Measurements from ENCODE around the gene ZNF438. TPM values are rescaled to one million over a fixed set of nuclear protein-coding genes. Genes with fewer than 3 reads are reported as not detected.

ZNF438 gene
- total and polyA plus RNA-seq, 10 of the 15 experiments (the other 5 are each of a cell fraction or from before 2014, with no cell fraction given): 0.93 to 5.2 (median 1.9) TPM

DNA sequence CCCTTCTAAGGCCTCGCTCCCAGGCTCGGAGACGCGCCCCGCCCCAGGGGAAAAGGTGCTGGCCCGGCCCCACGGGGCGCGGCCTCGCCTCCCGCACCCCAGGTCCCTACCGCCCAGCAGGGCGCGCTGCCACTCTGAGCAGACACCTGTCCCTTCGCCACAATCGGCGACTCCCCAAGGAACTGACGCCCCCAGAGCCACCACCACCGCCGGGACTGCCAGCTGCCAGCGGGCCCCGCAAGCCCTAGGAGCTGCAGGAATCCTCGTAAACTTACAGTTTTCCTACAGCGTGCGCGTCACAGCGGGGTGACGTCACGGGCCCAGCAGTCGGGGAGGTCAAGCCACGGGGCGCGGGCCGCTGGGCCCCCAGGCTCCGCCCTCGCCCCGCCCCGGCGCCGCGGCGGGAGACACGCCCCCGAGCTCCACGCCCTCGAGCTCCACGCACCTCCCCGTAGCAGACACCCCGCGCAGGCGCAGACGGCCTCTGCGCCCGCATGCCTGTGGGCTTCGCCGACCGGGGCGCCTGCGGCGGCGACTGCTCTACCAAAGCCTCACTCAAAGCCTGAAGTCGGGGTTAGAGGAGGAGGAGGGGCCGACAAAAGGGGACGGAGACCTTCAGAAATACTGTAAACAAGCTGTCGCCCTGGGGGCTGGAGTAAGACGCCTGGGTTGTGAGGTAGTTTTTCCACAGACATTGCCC is at the start of gene ZNF438 (continued):
- TF ChIP-seq YY1 (IDR thresholded peaks at IDR 0.05; ENCODE audit: low read depth, low read length) (peak; percentile 60; the same call in 1 of the 2 replicates), IRF4 (IDR thresholded peaks at IDR 0.05; ENCODE audit: low read depth, low read length) (peak; percentile 44; the same call in 1 of the 2 replicates), STAT3 (IDR thresholded peaks at IDR 0.05; ENCODE audit: low read depth, low read length) (no peak), NBN (IDR thresholded peaks at IDR 0.05) (peak; percentile 92), CBX3 (IDR thresholded peaks at IDR 0.05; ENCODE audit: borderline replicate concordance, low read depth) (no peak), SREBF1 (IDR thresholded peaks at IDR 0.05; ENCODE audit: low read length) (no peak), MLLT1 (IDR thresholded peaks at IDR 0.05) (0 out of 2 replicates have a peak, but pooled peaks have one; percentile 11), ATF7 (IDR thresholded peaks at IDR 0.05; ENCODE audit: low read depth) (peak; percentile 94), HCFC1 (IDR thresholded peaks at IDR 0.05; ENCODE audit: low read length) (peak; percentile 39), MXI1 (IDR thresholded peaks at IDR 0.05; ENCODE audit: low read depth, low read length) (peak; percentile 63), SIN3A (IDR thresholded peaks at IDR 0.05; ENCODE audit: low read depth, low read length) (0 out of 2 replicates have a peak, but pooled peaks have one; percentile 44), POLR2AphosphoS5 (IDR thresholded peaks at IDR 0.05; ENCODE audit: low read length) (peak; percentile 82)
- TF ChIP-seq, protein P1, sequence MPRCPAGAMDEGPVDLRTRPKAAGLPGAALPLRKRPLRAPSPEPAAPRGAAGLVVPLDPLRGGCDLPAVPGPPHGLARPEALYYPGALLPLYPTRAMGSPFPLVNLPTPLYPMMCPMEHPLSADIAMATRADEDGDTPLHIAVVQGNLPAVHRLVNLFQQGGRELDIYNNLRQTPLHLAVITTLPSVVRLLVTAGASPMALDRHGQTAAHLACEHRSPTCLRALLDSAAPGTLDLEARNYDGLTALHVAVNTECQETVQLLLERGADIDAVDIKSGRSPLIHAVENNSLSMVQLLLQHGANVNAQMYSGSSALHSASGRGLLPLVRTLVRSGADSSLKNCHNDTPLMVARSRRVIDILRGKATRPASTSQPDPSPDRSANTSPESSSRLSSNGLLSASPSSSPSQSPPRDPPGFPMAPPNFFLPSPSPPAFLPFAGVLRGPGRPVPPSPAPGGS (IDR thresholded peaks at IDR 0.05; ENCODE audit: borderline replicate concordance, insufficient read depth, low read depth, low read length, poor library complexity, severe bottlenecking): no peak
